ENCODE data around the gene B3GALT6. TPM values are rescaled to one million over a fixed set of nuclear protein-coding genes. Genes with fewer than 3 reads are reported as not detected.
A peak's percentile ranks its signal among the peaks of the same experiment; 100 is the strongest.

B3GALT6 gene
- total RNA-seq, 4 donors from 2014 or later: 12.3 to 24.1 (median 15.0) TPM

- Histone ChIP-seq H3K36me3 (peaks cover 0 to 9% of the 10 kb centered on the region in 2 donors), H3K9me3 (no peaks in the 10 kb centered on the region), H3K4me3 (no peak overlapping the region), H3K27me3 (peaks cover 30% of the 10 kb centered on the region), H3K27ac (no peak overlapping the region), H3K4me1 (peaks cover 0 to 45% (median 6%) of the 10 kb centered on the region in 3 donors)
- whole genome bisulfite sequencing, 2 donors (ENCODE audit: low coverage in 1 of 2): 90% methylated on average over 2 of the region's 31 CpGs; no CpG with 5 or more reads in 1 of the 2 donors
- ATAC-seq: no peak
- TF ChIP-seq EP300 (IDR thresholded peaks at IDR 0.05) (no peak), CTCF (IDR thresholded peaks at IDR 0.05) (no peak), POLR2AphosphoS5 (IDR thresholded peaks at IDR 0.05) (no peak), POLR2A (IDR thresholded peaks at IDR 0.05) (no peak)
Observed at GRCh38 chr1:1210726-1211540, 21.1 kb upstream of the B3GALT6 start.

- TF ChIP-seq EP300 (IDR thresholded peaks at IDR 0.05): no peak
- TF ChIP-seq POLR2A (IDR thresholded peaks at IDR 0.05): no peak
- TF ChIP-seq CTCF (IDR thresholded peaks at IDR 0.05): no peak
- Histone ChIP-seq H3K4me1 (peaks cover 0 to 36% (median 0%) of the 10 kb centered on the region in 3 donors), H3K4me3 (peak overlapping the region in 1 of 2 donors; percentile 40), H3K27me3 (peaks cover 22% of the 10 kb centered on the region), H3K36me3 (peaks cover 0 to 18% of the 10 kb centered on the region in 2 donors), H3K9me3 (no peaks in the 10 kb centered on the region), H3K27ac (peak overlapping the region in 1 of 4 donors; percentile 38)
- ATAC-seq: no peak
- WGBS, 2 donors (ENCODE audit: low coverage in 1 of 2): no CpG with 5 or more reads among the region's 28 CpGs
Observed at GRCh38 chr1:1211541-1212441, 20.2 kb upstream of the B3GALT6 start.

GRCh38 chr1:1212780-1213344 is 19.2 kb upstream of the B3GALT6 start:
- H3K36me3 ChIP-seq: peaks cover 0 to 28% of the 10 kb centered on the region in 2 donors
- TF ChIP-seq POLR2AphosphoS5 (IDR thresholded peaks at IDR 0.05) (no peak), POLR2A (IDR thresholded peaks at IDR 0.05) (no peak), EP300 (IDR thresholded peaks at IDR 0.05) (no peak), CTCF (IDR thresholded peaks at IDR 0.05) (no peak)
- no peaks in the 10 kb centered on the region for H3K9me3 ChIP-seq
- WGBS, 2 donors (ENCODE audit: low coverage in 1 of 2): 25% methylated on average over 3 of the region's 24 CpGs; no CpG with 5 or more reads in 1 of the 2 donors
- H3K27ac ChIP-seq: peak overlapping the region in 1 of 4 donors; percentile 38
- peak; percentile 26 for ATAC-seq
- H3K27me3 ChIP-seq: peaks cover 11% of the 10 kb centered on the region
- peaks cover 0 to 32% (median 0%) of the 10 kb centered on the region in 3 donors for H3K4me1 ChIP-seq
- peak overlapping the region in 1 of 2 donors; percentile 40 for H3K4me3 ChIP-seq

GRCh38 chr1:1213345-1214265 is 18.4 kb upstream of the B3GALT6 start, which contains the start of gene TNFRSF4:
Gene TNFRSF4 (minus strand): TSS chr1:1214153. CDS start chr1:1214127, 26 bp downstream.
- 60% methylated on average over 3 of the region's 56 CpGs; no CpG with 5 or more reads in 1 of the 2 donors for WGBS, 2 donors (ENCODE audit: low coverage in 1 of 2)
- ATAC-seq: no peak
- Histone ChIP-seq H3K4me3 (peak within 1 kb of the TSS in 1 of 2 donors; percentile 40), H3K4me1 (peaks cover 0 to 24% (median 0%) of the 10 kb centered on the region in 3 donors), H3K36me3 (peaks cover 0 to 36% of the 10 kb centered on the region in 2 donors), H3K9me3 (no peaks in the 10 kb centered on the region), H3K27ac (peak within 1 kb of the TSS in 1 of 4 donors; percentile 38), H3K27me3 (peaks cover 3% of the 10 kb centered on the region)
- TF ChIP-seq POLR2A (IDR thresholded peaks at IDR 0.05) (no peak), POLR2AphosphoS5 (IDR thresholded peaks at IDR 0.05) (no peak), EP300 (IDR thresholded peaks at IDR 0.05) (no peak), CTCF (IDR thresholded peaks at IDR 0.05) (no peak)

Data from gastroesophageal sphincter (tissue), 4 donors.